ENCODE data around the gene FGL2.
"Not testable (repeated sequence)": the region's sequence is repeated elsewhere in the genome, so short reads cannot be mapped to it uniquely, and the experiment has no call there.

- not testable (repeated sequence) for TF ChIP-seq POLR2A, CTCF, POLR2AphosphoS5, EP300 (IDR thresholded peaks at IDR 0.05)
These were observed 25.2 kb downstream of the FGL2 start for GRCh38 chr7:77174418-77174817.
